HEK293 (cell line): ENCODE results near the gene TLR10.

Source experiments
- CTCF ChIA-PET: fragments of 350-600 bp; formaldehyde crosslinking; extraction: SDS; loops from one replicate; lab custom pipeline; 2021; ENCODE audit warnings: antibody characterized with exemption; lab: Yijun Ruan, JAX
- POLR2A ChIA-PET: fragments of 300-600 bp; formaldehyde crosslinking; extraction: SDS; loops from one replicate; lab custom pipeline; 2020; ENCODE audit warnings: antibody characterized with exemption, inconsistent platforms; lab: Yijun Ruan, JAX
- H3K27ac ChIP-seq: fragments of 200-500 bp; sonication (Bioruptor generic); 2 replicates; pipeline ENCODE4 v1.5.1; 2014; ENCODE audit warnings: low read depth, low read length, control low read depth, inconsistent platforms; ENCODE audit errors: extremely low read depth
- H3K36me3 ChIP-seq, 2 experiments: fragments of 200-500 bp in 1 of 2; sonication (Bioruptor generic) in 1 of 2; 1 replicate in 1 of 2; 2 replicates in 1 of 2; pipeline ENCODE4 v1.5.1; 2014 to 2017; ENCODE audit warnings: inconsistent platforms in 2 of 2, low read length in 2 of 2; ENCODE audit not compliant: control insufficient read depth in 2 of 2, insufficient read depth in 1 of 2
- H3K4me1 ChIP-seq: fragments of 200-500 bp; sonication (Bioruptor generic); 2 replicates; pipeline ENCODE4 v1.5.1; 2014; ENCODE audit warnings: mild to moderate bottlenecking, low read length, inconsistent platforms; ENCODE audit not compliant: control insufficient read depth, insufficient read depth
- H3K4me3 ChIP-seq: 2 replicates; pipeline ENCODE4 v1.5.1; 2011; ENCODE audit warnings: low read depth, mild to moderate bottlenecking, control low read depth, low read length, moderate library complexity
- H3K9me3 ChIP-seq: fragments of 200-500 bp; sonication (Bioruptor generic); 2 replicates; pipeline ENCODE4 v1.5.1; 2014; ENCODE audit warnings: low read depth, low read length, inconsistent platforms; ENCODE audit not compliant: control insufficient read depth, insufficient read depth
- HOXC10 ChIP-seq: sonication (generic); formaldehyde crosslinking; IDR thresholded peaks from 2 replicates; pipeline ENCODE4 v1.8.1; 2023; ENCODE audit warnings: mild to moderate bottlenecking, missing genetic modification reagents
- REPIN1 ChIP-seq: fragments of 450-650 bp; formaldehyde crosslinking; IDR thresholded peaks from 2 replicates; pipeline ENCODE4 v1.5.1; 2017; ENCODE audit warnings: missing biosample characterization, missing genetic modification characterization, low read depth
- SETDB1 ChIP-seq: IDR thresholded peaks from one replicate; pipeline ENCODE4 v1.6.1; 2017; ENCODE audit warnings: mild to moderate bottlenecking, low read length, moderate library complexity, mixed read lengths; ENCODE audit not compliant: insufficient read length
- SP2 ChIP-seq: fragments of 450-650 bp; formaldehyde crosslinking; IDR thresholded peaks from 2 replicates; pipeline ENCODE4 v1.5.1; 2016; ENCODE audit warnings: missing biosample characterization, missing genetic modification characterization
- SP7 ChIP-seq: fragments of 450-650 bp; formaldehyde crosslinking; IDR thresholded peaks from 2 replicates; pipeline ENCODE4 v1.5.1; 2016; ENCODE audit warnings: missing biosample characterization, missing genetic modification characterization
- ZBTB20 ChIP-seq: fragments of 450-650 bp; formaldehyde crosslinking; IDR thresholded peaks from 2 replicates; pipeline ENCODE4 v1.5.1; 2016; ENCODE audit warnings: missing biosample characterization, missing genetic modification characterization
- ZNF10 ChIP-seq: fragments of 450-650 bp; formaldehyde crosslinking; IDR thresholded peaks from 2 replicates; pipeline ENCODE4 v1.5.1; 2017; ENCODE audit warnings: missing biosample characterization, missing genetic modification characterization
- ZNF132 ChIP-seq: fragments of 450-650 bp; formaldehyde crosslinking; IDR thresholded peaks from 2 replicates; pipeline ENCODE4 v1.5.1; 2017; ENCODE audit warnings: missing biosample characterization, missing genetic modification characterization, borderline replicate concordance
- ZNF302 ChIP-seq: fragments of 450-650 bp; formaldehyde crosslinking; IDR thresholded peaks from 2 replicates; pipeline ENCODE4 v1.5.1; 2016; ENCODE audit warnings: missing biosample characterization, missing genetic modification characterization, low read depth
- ZNF311 ChIP-seq: fragments of 450-650 bp; formaldehyde crosslinking; IDR thresholded peaks from 2 replicates; pipeline ENCODE4 v1.5.1; 2017; ENCODE audit warnings: missing biosample characterization, missing genetic modification characterization, borderline replicate concordance
- ZNF366 ChIP-seq: fragments of 450-650 bp; formaldehyde crosslinking; conservative IDR thresholded peaks from 2 replicates; pipeline ENCODE4 v1.5.1; 2016; ENCODE audit warnings: missing biosample characterization, missing genetic modification characterization
- ZNF433 ChIP-seq: fragments of 450-650 bp; formaldehyde crosslinking; IDR thresholded peaks from 2 replicates; pipeline ENCODE4 v1.5.1; 2016; ENCODE audit warnings: missing biosample characterization, missing genetic modification characterization, low read depth
- ZNF48 ChIP-seq: fragments of 450-650 bp; formaldehyde crosslinking; IDR thresholded peaks from 2 replicates; pipeline ENCODE4 v1.5.1; 2016; ENCODE audit warnings: missing biosample characterization, missing genetic modification characterization
- ZNF529 ChIP-seq: fragments of 450-650 bp; formaldehyde crosslinking; IDR thresholded peaks from 2 replicates; pipeline ENCODE4 v1.5.1; 2017; ENCODE audit warnings: missing genetic modification characterization, missing biosample characterization; ENCODE audit not compliant: insufficient replicate concordance
- ZNF571 ChIP-seq: fragments of 450-650 bp; formaldehyde crosslinking; IDR thresholded peaks from 2 replicates; pipeline ENCODE4 v1.5.0; 2017; ENCODE audit warnings: missing biosample characterization, missing genetic modification characterization
- ZNF623 ChIP-seq: fragments of 450-650 bp; formaldehyde crosslinking; IDR thresholded peaks from 2 replicates; pipeline ENCODE4 v1.5.1; 2016; ENCODE audit warnings: missing biosample characterization, missing genetic modification characterization
- ZNF654 ChIP-seq: fragments of 450-650 bp; formaldehyde crosslinking; IDR thresholded peaks from 2 replicates; pipeline ENCODE4 v1.5.1; 2016; ENCODE audit warnings: low read depth, missing biosample characterization, missing genetic modification characterization
- ZNF747 ChIP-seq: fragments of 450-650 bp; formaldehyde crosslinking; IDR thresholded peaks from 2 replicates; pipeline ENCODE4 v1.5.1; 2016; ENCODE audit warnings: missing biosample characterization, missing genetic modification characterization
- ZSCAN16 ChIP-seq: fragments of 450-650 bp; formaldehyde crosslinking; IDR thresholded peaks from 2 replicates; pipeline ENCODE4 v1.5.1; 2016; ENCODE audit warnings: missing biosample characterization, missing genetic modification characterization
- TF ChIP-seq, protein P1 (sequence below): fragments of 450-650 bp; formaldehyde crosslinking; IDR thresholded peaks from 2 replicates; pipeline ENCODE4 v1.5.1; 2016; ENCODE audit warnings: missing biosample characterization, missing genetic modification characterization

TLR10 gene, protein sequence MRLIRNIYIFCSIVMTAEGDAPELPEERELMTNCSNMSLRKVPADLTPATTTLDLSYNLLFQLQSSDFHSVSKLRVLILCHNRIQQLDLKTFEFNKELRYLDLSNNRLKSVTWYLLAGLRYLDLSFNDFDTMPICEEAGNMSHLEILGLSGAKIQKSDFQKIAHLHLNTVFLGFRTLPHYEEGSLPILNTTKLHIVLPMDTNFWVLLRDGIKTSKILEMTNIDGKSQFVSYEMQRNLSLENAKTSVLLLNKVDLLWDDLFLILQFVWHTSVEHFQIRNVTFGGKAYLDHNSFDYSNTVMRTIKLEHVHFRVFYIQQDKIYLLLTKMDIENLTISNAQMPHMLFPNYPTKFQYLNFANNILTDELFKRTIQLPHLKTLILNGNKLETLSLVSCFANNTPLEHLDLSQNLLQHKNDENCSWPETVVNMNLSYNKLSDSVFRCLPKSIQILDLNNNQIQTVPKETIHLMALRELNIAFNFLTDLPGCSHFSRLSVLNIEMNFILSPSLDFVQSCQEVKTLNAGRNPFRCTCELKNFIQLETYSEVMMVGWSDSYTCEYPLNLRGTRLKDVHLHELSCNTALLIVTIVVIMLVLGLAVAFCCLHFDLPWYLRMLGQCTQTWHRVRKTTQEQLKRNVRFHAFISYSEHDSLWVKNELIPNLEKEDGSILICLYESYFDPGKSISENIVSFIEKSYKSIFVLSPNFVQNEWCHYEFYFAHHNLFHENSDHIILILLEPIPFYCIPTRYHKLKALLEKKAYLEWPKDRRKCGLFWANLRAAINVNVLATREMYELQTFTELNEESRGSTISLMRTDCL

DNA sequence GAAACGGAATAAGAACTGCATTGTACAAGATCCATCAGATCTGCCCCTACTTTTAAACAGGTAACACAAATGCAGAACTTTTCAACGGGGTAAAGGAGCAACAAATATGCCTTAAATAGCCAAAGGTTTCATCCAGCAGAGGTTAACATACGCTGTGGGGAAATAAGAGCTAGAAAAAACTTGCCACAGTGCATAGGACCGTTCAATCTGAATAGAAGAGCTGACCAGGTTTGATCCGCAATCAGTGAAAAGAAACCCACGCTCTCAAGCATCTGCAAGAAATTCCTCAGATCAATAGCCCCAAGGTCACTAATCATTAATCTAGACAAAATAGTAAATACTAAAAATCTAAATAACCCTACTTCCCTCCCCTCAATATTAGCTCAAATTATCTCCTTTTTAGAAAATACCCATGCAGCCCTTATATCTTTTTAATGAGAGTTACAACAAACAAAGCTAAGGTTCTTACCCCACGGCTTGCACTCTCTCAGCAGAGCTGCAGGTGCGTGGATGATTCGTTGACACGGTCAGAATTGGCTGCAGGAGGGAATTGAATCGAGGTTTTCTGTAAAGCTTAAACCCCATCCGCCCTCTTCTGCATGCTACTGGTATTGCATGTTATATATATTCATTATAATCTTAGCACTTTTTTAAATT lies at the start of gene TLR10:
Gene TLR10, minus strand, starts transcription at position 539 of the 657 bp plus-strand sequence. CDS start 7,400 bp downstream, outside the sequence.
- Histone ChIP-seq H3K4me1 (no peaks in the 10 kb centered on the region), H3K4me3 (no peak within 1 kb of the TSS), H3K36me3 (no peaks in the 10 kb centered on the region), H3K9me3 (no peaks in the 10 kb centered on the region), H3K27ac (no peak within 1 kb of the TSS)
- ChIA-PET POLR2A (no interaction called here), CTCF (interaction anchor here (0.6 to 3.3 kb wide), 26 partner anchors 9 to 720 kb away, joined by 3 to 24 read pairs (median 4); partner anchors contain the start of gene TLR1)
- peak; percentile 27; the same call in 1 of the 2 replicates for TF ChIP-seq ZNF654 (tag by site-specific recombination)
- TF ChIP-seq ZNF132, result no peak

GRCh38 chr4:38832206-38832605 lies 49.4 kb upstream of the TLR10 start:
- POLR2A ChIA-PET, result no interaction called here
- TF ChIP-seq ZBTB20 (tag by site-specific recombination), result no peak
- TF ChIP-seq ZNF623 (tag by site-specific recombination), result no peak
- TF ChIP-seq, protein P1, sequence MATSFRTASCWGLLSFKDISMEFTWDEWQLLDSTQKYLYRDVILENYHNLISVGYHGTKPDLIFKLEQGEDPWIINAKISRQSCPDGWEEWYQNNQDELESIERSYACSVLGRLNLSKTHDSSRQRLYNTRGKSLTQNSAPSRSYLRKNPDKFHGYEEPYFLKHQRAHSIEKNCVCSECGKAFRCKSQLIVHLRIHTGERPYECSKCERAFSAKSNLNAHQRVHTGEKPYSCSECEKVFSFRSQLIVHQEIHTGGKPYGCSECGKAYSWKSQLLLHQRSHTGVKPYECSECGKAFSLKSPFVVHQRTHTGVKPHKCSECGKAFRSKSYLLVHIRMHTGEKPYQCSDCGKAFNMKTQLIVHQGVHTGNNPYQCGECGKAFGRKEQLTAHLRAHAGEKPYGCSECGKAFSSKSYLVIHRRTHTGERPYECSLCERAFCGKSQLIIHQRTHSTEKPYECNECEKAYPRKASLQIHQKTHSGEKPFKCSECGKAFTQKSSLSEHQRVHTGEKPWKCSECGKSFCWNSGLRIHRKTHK (tag by site-specific recombination), result no peak
- no peak for TF ChIP-seq SP7 (tag by site-specific recombination)
- TF ChIP-seq ZNF366 (tag by site-specific recombination), result no peak
- no peak for TF ChIP-seq SETDB1
- TF ChIP-seq ZNF529 (tag by site-specific recombination), result no peak
- no peak for TF ChIP-seq ZNF10 (tag by site-specific recombination)
- no peak for TF ChIP-seq HOXC10
- no peak for TF ChIP-seq ZNF311
- TF ChIP-seq SP2 (tag by site-specific recombination), result no peak
- no peak for TF ChIP-seq REPIN1 (tag by site-specific recombination)
- no peak for TF ChIP-seq ZNF48 (tag by site-specific recombination)
- no peak for TF ChIP-seq ZNF571 (tag by site-specific recombination)
- no peak for TF ChIP-seq ZNF433 (tag by site-specific recombination)
- TF ChIP-seq ZNF302 (tag by site-specific recombination), result no peak
- no peak for TF ChIP-seq ZNF747 (tag by site-specific recombination)
- TF ChIP-seq ZSCAN16 (tag by site-specific recombination), result no peak
- no peaks in the 10 kb centered on the region for H3K36me3 ChIP-seq
- no peaks in the 10 kb centered on the region for H3K9me3 ChIP-seq
- CTCF ChIA-PET, result interaction anchor here (0.6 kb wide), 1 partner anchor 67 kb away, joined by 8 read pairs; no protein-coding TSS in a partner anchor
- H3K27ac ChIP-seq, result no peak overlapping the region
- H3K4me3 ChIP-seq, result no peak overlapping the region
- H3K4me1 ChIP-seq, result no peaks in the 10 kb centered on the region
